ENCODE measurements around the gene SLC44A1. TPM values are rescaled to one million over a fixed set of nuclear protein-coding genes. Genes with fewer than 3 reads are reported as not detected.

The SLC44A1 gene
- total and polyA plus RNA-seq, 2 of the 13 experiments (the other 11 are each of a cell fraction or from before 2014, with no cell fraction given): 21.4 to 40.8 TPM

DNA sequence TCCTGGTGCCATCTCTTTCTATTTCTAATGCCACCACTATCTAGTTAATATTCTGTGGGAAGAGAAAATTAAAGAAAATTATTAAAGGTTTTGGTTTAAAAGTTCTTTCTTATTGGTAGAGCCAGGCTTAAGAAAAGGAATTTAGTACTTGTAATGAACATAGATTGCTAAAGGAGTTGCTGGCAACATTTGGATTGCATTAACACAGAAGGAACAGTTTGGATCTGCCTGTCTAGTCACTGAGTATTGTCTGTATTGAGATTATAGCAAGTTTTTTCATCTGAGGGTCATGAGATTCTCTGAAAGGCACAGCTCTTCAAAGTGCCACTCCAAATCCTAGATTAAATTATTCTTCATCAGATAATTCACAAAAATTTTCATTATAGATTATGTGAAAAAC lies 235.4 kb downstream of the SLC44A1 start (continued):
- TF ChIP-seq, protein P1, sequence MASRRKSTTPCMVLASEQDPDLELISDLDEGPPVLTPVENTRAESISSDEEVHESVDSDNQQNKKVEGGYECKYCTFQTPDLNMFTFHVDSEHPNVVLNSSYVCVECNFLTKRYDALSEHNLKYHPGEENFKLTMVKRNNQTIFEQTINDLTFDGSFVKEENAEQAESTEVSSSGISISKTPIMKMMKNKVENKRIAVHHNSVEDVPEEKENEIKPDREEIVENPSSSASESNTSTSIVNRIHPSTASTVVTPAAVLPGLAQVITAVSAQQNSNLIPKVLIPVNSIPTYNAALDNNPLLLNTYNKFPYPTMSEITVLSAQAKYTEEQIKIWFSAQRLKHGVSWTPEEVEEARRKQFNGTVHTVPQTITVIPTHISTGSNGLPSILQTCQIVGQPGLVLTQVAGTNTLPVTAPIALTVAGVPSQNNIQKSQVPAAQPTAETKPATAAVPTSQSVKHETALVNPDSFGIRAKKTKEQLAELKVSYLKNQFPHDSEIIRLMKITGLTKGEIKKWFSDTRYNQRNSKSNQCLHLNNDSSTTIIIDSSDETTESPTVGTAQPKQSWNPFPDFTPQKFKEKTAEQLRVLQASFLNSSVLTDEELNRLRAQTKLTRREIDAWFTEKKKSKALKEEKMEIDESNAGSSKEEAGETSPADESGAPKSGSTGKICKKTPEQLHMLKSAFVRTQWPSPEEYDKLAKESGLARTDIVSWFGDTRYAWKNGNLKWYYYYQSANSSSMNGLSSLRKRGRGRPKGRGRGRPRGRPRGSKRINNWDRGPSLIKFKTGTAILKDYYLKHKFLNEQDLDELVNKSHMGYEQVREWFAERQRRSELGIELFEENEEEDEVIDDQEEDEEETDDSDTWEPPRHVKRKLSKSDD (CRISPR knock-in tag; IDR thresholded peaks at IDR 0.05; ENCODE audit: low read depth): no peak
- TF ChIP-seq MTF2 (CRISPR knock-in tag; IDR thresholded peaks at IDR 0.05; ENCODE audit: borderline replicate concordance): no peak
- no peak for TF ChIP-seq ZNF839 (CRISPR knock-in tag; IDR thresholded peaks at IDR 0.05; ENCODE audit: borderline replicate concordance)

DNA sequence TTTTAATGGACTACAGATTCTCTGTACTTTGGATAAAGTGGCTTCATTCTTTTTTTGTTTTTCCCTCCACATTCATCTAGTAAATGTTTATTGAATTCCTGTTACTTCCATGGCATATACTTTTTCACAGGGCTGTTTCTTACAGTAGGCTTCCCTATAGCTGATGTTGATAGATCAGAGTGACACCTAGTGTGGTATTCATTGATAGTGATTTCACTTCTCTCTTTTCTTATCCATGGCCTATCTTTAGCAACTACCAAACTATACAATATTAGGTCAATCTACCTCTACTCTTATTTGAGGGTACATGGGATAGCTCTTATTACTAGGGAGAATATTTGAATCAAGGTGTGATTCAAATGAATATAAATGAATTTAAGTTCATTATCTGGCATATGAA lies 239.2 kb downstream of the SLC44A1 start:
- H3K36me3 ChIP-seq (replicated peaks in 1 of 2; ENCODE audit: control insufficient read depth in 1 of 2, insufficient read depth in 2 of 2, low read length in 2 of 2): peaks cover 0 to 15% of the 10 kb centered on the region in 2 experiments; a peak in 3 of 5 replicates
- no peaks in the 10 kb centered on the region for H3K27me3 ChIP-seq (ENCODE audit: control insufficient read depth in 1 of 2, insufficient read depth in 2 of 2, low read length in 2 of 2)
- H3K9me3 ChIP-seq (ENCODE audit: low read length): no peaks in the 10 kb centered on the region
- no peaks in the 10 kb centered on the region for H3K79me2 ChIP-seq (ENCODE audit: insufficient read depth, low read length)
- no peak overlapping the region for H2AFZ ChIP-seq (ENCODE audit: low read length)
- no peak overlapping the region for H3K27ac ChIP-seq (ENCODE audit: extremely low read length, insufficient read depth, low read length)
- no peak overlapping the region for H3K4me3 ChIP-seq (replicated peaks in 1 of 3; ENCODE audit: insufficient read depth in 1 of 3, low read depth in 2 of 3, low read length in 3 of 3)
- 0 out of 3 replicates have a peak, but pooled peaks have one; percentile 35 for ATAC-seq
- BruUV-seq (replicated peaks): no TSS peak
- TF ChIP-seq STAG1 (CRISPR knock-in tag; IDR thresholded peaks at IDR 0.05): 0 out of 2 replicates have a peak, but pooled peaks have one; percentile 10
- TF ChIP-seq, protein P2, sequence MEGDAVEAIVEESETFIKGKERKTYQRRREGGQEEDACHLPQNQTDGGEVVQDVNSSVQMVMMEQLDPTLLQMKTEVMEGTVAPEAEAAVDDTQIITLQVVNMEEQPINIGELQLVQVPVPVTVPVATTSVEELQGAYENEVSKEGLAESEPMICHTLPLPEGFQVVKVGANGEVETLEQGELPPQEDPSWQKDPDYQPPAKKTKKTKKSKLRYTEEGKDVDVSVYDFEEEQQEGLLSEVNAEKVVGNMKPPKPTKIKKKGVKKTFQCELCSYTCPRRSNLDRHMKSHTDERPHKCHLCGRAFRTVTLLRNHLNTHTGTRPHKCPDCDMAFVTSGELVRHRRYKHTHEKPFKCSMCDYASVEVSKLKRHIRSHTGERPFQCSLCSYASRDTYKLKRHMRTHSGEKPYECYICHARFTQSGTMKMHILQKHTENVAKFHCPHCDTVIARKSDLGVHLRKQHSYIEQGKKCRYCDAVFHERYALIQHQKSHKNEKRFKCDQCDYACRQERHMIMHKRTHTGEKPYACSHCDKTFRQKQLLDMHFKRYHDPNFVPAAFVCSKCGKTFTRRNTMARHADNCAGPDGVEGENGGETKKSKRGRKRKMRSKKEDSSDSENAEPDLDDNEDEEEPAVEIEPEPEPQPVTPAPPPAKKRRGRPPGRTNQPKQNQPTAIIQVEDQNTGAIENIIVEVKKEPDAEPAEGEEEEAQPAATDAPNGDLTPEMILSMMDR (CRISPR knock-in tag; IDR thresholded peaks at IDR 0.05): 0 out of 2 replicates have a peak, but pooled peaks have one; percentile 10
- no peak for TF ChIP-seq ZNF329 (CRISPR knock-in tag; IDR thresholded peaks at IDR 0.05; ENCODE audit: low read depth)
- no peak for TF ChIP-seq ZNF263 (CRISPR knock-in tag; IDR thresholded peaks at IDR 0.05)
- DNase-seq (ENCODE audit: low spot score): no peak
- ChIA-PET CTCF (ENCODE audit: low intra/inter-chr PET ratio, low total read pairs) (no interaction called here), POLR2A (no interaction called here)
- intact Hi-C loops (cut with micrococcal nuclease; ENCODE audit: unreplicated experiment): no loop called here
- H3K4me2 ChIP-seq (ENCODE audit: low read depth, low read length): no peak overlapping the region
- H3K4me1 ChIP-seq (ENCODE audit: insufficient read depth, low read length): peaks cover 5% of the 10 kb centered on the region; the same call in 1 of the 2 replicates
- in situ Hi-C loops (cut with HindIII; ENCODE audit: extremely low pct_ligation_motif_present, low pct_unique_long_range_greater_than_20kb): no loop called here
- FAIRE-seq: no peak
- H3K9ac ChIP-seq (ENCODE audit: insufficient read depth, low read depth, low read length): no peak overlapping the region
- H4K20me1 ChIP-seq (ENCODE audit: insufficient read depth, low read length): no peaks in the 10 kb centered on the region
